Measurements from ENCODE around the gene RNF39.
"Not testable (repeated sequence)": the region's sequence is repeated elsewhere in the genome, so short reads cannot be mapped to it uniquely, and the experiment has no call there.

DNA sequence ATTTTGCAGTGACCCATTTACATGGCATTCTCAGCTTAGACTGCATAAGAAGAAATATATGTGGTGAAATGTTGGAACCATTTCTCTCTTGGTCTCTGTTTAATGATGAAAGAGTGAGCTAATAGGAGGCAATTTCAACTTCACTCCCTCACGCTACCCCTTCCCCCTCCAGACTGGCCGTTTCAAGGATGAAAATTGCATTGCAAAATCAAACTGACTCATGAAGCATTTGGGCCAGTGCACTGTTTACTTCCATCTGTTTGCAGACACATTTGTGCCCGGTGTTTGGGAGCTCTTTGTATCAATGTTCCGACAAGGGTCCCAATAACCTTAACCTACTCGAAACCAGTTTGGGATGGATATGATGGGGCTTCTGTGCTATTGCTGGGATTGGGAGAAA lies 42.1 kb downstream of the RNF39 start:
- TF ChIP-seq, protein P1, sequence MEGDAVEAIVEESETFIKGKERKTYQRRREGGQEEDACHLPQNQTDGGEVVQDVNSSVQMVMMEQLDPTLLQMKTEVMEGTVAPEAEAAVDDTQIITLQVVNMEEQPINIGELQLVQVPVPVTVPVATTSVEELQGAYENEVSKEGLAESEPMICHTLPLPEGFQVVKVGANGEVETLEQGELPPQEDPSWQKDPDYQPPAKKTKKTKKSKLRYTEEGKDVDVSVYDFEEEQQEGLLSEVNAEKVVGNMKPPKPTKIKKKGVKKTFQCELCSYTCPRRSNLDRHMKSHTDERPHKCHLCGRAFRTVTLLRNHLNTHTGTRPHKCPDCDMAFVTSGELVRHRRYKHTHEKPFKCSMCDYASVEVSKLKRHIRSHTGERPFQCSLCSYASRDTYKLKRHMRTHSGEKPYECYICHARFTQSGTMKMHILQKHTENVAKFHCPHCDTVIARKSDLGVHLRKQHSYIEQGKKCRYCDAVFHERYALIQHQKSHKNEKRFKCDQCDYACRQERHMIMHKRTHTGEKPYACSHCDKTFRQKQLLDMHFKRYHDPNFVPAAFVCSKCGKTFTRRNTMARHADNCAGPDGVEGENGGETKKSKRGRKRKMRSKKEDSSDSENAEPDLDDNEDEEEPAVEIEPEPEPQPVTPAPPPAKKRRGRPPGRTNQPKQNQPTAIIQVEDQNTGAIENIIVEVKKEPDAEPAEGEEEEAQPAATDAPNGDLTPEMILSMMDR (conservative IDR thresholded peaks at IDR 0.05; ENCODE audit: low read length), result not testable (repeated sequence)
- not testable (repeated sequence) for TF ChIP-seq EZH2phosphoT487 (IDR thresholded peaks at IDR 0.05; ENCODE audit: borderline replicate concordance)

Measured in Loucy (cell line).